OCI-M1 (cell line): ENCODE measurements around the gene TSPYL4.

ENCODE experiments used
- DNase-seq: peaks from one replicate; lab custom pipeline; 2025; lab: John Stamatoyannopoulos, UW

Gene TSPYL4

GRCh38 chr6:116221911-116222310 is 32.0 kb downstream of the TSPYL4 start:
- no peak for DNase-seq

GRCh38 chr6:116221067-116221466 is 32.8 kb downstream of the TSPYL4 start:
- peak; percentile 33 for DNase-seq

DNA sequence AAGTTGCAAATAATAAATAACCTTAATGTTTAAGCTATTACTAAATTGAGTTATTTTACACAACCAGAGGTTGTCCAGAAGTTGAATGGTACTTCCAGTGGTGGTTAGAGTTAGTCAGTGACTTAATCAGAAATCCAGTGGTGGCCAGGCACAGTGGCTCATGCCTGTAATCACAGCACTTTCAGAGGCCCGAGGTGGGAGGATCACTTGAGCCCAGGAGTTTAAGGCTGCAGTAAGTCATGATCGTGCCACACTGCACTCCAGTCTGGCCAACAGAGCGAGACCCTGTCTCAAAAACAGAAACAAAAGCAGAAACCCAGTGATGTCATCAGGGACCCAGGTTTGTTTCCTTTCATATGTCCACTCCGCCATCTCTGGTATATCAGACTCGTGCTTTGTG is 35.0 kb downstream of the TSPYL4 start:
- no peak for DNase-seq

DNA sequence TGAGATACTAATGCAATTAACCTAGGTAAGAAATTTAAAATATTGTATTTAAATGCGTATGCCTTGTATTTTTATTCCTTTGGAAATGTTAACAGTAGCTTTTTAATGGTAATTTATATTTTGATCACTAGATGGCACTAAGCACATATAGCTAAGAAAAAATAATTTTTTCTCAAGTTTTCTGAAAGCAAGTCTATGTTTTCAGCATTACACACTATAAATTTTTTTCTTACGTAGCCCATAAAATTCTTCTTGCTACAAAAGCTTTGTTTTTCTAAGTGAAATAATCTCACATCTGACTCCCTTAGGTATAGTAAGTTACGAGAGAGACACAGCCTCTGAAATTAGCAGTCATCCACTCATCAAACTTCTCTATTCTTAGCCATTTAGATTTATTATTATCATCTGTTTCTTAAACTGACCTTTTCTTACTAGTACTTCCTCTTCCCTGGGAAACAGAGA is 35.7 kb downstream of the TSPYL4 start:
- peak; percentile 81 for DNase-seq

DNA sequence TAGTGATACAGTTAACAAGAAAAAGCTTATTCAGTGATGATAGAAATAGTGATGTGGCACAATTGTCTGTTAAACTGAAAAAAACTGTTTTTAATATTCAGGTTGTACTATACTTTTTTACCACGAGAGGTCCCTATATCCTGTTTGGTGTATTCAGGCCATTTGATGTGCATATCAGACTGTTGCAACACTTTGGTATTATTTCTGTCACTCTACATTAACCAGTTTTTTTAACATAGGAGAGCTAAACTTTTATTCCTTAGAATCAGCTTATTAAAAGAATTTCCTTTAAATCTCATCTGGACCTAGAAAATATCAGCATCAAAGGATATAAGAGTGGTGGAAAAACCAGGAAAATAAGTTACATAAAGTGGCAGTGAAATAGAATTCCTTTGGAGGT is 36.8 kb downstream of the TSPYL4 start:
- DNase-seq: peak; percentile 90

- DNase-seq: no peak
Observed at GRCh38 chr6:116215414-116215813, 38.5 kb downstream of the TSPYL4 start.

DNA sequence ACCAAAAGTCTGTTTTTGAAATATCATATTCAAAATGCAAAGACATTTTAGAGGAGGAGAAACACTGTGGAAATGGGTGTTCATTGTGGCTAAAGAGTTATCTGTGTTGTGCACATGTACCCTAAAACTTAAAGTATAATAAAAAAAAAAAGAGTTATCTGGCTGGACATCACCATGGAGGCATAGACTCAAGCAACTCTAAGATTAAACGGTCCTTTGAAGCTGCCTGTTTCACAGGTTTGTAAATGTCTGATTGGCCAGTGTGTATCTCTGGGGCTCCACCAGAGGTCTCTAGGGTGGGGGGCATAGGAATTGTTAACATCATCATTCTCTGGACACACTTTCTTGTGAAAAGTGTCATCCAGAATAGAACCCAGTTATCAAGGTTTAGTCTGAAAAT is 39.2 kb downstream of the TSPYL4 start:
- no peak for DNase-seq

DNA sequence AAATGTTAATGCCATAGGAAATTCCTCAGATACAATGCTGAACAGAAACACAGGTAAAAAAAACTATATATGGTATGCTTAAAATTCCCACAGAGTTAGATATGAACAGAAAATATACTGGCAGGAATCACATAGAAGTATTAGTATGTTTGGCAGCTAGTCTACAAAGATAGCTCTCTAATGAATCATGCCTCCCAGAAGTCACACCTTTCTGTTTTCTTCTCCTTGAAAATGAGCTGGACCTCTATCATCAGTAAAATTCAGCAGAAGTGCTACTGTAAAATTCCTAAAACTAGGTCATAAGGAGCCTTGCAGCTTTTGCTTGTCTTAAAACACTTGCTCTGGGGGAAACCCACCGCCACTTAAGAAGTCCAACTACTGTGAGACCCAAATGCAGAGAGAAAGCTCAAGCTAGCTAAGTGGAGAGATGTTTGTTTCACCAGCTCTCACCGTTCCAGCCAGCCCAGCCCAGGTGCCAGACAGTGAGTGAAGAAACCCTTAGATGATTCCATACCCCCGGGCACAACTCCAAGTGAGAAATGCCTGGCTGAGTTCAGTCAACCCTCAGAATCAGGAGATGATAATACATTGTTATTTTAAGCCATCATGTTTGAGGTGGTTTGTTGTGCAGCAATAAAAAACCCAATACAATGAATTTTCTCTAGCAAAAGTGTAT is 43.0 kb downstream of the TSPYL4 start:
- no peak for DNase-seq

DNA sequence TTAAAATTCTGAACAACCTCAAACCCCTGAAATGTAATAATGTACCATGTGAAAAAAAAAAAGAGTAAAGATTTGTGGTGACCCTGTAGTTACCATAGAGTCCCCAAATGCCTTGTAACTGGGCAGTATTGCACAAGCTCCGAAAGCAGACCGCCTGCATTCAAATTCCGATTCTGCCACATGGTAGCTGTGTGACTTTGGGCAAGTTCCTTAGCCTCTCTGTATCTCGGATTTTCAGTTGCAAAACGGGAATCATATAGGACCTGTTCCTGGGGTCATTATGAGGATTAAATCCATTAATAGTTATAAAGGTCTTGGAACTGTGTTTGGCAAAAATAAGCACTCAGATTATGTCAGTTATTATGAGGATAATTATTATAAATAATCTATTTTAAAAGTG is 43.6 kb downstream of the TSPYL4 start:
- DNase-seq: no peak

DNA sequence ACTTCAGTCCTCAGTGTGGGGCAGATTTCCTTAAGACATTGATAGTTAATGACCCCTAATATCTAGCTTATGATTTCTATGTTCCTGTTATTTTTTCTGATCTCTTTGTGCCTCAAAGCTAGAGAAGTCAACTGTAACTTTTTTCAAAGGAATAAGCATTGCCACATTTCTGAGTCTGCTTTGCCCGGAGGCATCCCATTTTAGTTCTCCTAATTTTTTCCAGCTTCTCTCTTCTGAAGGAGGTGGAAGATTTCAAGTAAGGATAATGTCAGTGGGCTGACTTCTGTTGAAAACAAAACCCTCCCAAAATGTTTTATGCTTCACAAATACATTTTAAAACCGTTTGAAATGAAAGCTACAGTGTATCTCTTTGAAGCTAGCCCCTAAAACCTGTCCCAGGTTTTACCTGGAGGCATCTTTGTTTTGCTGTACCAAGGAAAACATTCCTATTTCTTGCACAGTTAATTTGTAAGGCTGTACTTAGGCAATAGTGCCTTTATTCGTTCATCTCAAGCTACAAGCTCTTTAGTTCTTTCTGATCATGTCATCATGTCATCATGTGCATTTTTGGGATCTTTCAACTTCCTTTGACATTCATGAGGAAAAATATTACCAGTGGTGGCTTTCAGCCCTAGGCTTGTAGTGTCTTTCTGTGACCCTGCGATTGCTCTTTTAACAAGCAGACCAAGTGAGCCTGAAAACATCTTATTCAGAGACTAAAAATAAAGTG is 45.7 kb downstream of the TSPYL4 start:
- no peak for DNase-seq

DNA sequence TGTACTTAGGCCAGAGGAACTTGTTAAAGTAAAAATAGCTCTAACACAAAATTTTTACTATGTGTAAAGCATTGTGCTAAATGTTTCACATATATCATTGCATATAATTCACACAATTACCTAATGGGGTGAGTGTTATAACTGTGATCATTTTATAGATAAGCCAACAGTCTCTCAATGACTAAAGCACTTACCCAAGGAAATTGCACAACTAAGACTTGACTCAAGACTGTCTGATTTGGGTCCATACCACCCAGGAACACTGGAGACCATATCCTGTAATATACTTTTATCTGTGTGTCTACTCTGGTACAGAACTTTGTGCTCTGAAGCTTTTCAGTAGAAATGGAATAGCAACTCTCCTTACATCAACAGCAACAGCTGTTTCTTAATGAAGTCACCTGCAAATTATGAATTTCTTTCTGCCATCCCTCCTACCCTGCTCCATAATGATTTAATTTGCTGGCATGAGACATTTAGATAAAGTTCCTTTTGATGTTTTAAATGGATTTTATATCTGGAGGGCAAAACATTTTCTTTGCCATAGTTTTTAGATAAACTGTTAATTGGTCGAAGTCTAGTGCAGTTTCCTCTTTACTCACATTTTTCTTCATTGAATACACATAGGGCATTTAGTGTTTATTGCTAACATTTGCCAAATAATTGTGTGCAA is 47.5 kb downstream of the TSPYL4 start:
- DNase-seq: peak; percentile 68

DNA sequence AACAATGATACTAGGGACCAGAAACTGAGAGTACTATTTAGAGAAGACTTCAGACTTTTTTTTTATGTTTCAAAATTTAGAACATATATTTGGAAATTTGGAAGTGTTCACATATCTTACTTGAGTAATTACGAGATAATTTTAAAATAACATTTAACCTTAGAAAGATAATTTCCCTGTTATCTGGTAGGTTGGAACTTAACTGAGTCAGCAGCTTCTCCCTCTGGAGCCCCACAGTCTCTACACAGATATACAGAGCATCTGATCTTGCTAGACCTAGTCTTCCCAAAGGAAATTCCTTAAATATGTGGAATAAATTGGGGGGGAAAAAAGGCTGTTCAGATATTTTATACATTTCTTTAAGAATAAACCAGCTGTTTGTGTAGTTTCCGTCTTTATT is 48.6 kb downstream of the TSPYL4 start:
- peak; percentile 70 for DNase-seq

DNA sequence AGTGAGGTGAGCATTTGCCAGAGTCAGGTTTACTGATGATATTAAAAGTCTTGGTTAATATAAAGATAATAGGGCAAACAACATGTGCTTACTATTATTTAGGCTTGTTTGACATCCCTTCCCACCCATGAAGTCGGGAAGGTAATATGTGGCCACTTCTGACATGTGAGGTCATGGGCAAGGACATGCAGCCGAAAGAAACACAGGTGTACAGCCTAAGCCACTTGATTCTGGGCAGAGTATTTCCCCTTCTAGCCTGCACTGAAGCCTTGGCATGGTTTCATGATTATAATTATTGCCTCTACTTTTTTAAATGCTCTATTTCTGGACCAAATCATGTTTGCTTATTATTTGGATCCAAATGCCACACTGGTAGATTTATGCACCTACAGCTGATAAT is 52.3 kb downstream of the TSPYL4 start:
- no peak for DNase-seq

DNA sequence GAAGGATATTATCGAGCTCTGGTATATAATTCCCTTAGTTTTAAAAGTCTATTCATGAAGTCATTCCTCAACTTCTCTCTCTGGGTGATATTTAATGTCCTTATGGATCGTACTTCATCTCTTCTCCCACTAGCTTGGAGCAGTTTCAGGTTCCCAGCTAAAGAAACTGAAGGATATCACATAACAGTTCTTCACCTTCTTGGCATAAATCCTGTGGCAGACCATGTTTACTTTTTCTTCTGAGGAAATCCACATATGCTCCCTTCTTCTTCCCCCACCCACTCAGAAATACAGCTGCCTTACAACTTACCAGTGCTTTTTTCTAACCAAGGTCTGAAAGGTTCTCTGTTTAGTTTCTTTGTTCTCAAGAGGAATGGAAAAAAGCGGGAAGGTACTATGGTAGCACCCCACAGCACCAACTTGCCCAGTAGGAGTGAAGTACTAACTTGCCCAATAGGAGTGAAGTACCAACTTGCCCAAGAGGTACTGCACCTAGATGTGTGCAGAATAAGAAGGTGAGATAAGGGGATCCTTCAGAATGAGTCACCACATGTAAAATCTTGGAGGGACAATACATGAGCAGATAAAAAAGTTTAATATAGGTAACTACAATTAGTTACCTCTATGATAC is 53.1 kb downstream of the TSPYL4 start:
- DNase-seq: no peak
